Measurements from ENCODE around the gene CDCA8.
A peak's percentile ranks its signal among the peaks of the same experiment; 100 is the strongest.
"Not testable (repeated sequence)": the region's sequence is repeated elsewhere in the genome, so short reads cannot be mapped to it uniquely, and the experiment has no call there.

The CDCA8 gene

GRCh38 chr1:37676281-37677142, 15.8 kb upstream of the CDCA8 start:
- DNase-seq = no peak

GRCh38 chr1:37677143-37677439, 15.2 kb upstream of the CDCA8 start:
- DNase-seq = no peak

- DNase-seq = no peak
These were observed 14.5 kb upstream of the CDCA8 start for GRCh38 chr1:37677808-37678207.

- no peak for DNase-seq
These were observed 11.4 kb upstream of the CDCA8 start for GRCh38 chr1:37680933-37681332.

GRCh38 chr1:37682334-37682987, 9.9 kb upstream of the CDCA8 start:
- DNase-seq = peak; percentile 57

GRCh38 chr1:37684182-37684581, 8.1 kb upstream of the CDCA8 start:
- DNase-seq = not testable (repeated sequence)

- no peak for DNase-seq
These were observed 6.6 kb upstream of the CDCA8 start for GRCh38 chr1:37685722-37686121.

GRCh38 chr1:37687764-37688163, 4.6 kb upstream of the CDCA8 start:
- DNase-seq = not testable (repeated sequence)

- DNase-seq = no peak
These were observed 3.4 kb upstream of the CDCA8 start for GRCh38 chr1:37688926-37689325.

GRCh38 chr1:37691497-37692077, 729 bp upstream of the CDCA8 start:
- DNase-seq = peak; percentile 7

GRCh38 chr1:37692834-37693175, 489 bp downstream of the CDCA8 start:
- DNase-seq = no peak

- DNase-seq = no peak
These were observed 4.8 kb downstream of the CDCA8 start for GRCh38 chr1:37697090-37697489.

- no peak for DNase-seq
These were observed 5.4 kb downstream of the CDCA8 start for GRCh38 chr1:37697737-37698136.

- no peak for DNase-seq
These were observed 6.8 kb downstream of the CDCA8 start for GRCh38 chr1:37699147-37699546.

GRCh38 chr1:37701051-37701450, 8.7 kb downstream of the CDCA8 start:
- DNase-seq = no peak

GRCh38 chr1:37703061-37703460, 10.7 kb downstream of the CDCA8 start:
- no peak for DNase-seq

GRCh38 chr1:37704966-37705365, 12.7 kb downstream of the CDCA8 start:
- DNase-seq = peak; percentile 83

- no peak for DNase-seq
These were observed 13.1 kb downstream of the CDCA8 start for GRCh38 chr1:37705399-37705798.

GRCh38 chr1:37708471-37708870, 16.2 kb downstream of the CDCA8 start:
- no peak for DNase-seq

GRCh38 chr1:37714226-37714625, 21.9 kb downstream of the CDCA8 start:
- no peak for DNase-seq

- no peak for DNase-seq
These were observed 22.4 kb downstream of the CDCA8 start for GRCh38 chr1:37714689-37715088.

- DNase-seq = no peak
These were observed 24.0 kb downstream of the CDCA8 start for GRCh38 chr1:37716321-37716720.

- no peak for DNase-seq
These were observed 25.3 kb downstream of the CDCA8 start for GRCh38 chr1:37717631-37718030.

- DNase-seq = no peak
These were observed 26.0 kb downstream of the CDCA8 start for GRCh38 chr1:37718181-37718900.
